NB4 (cell line): ENCODE measurements around the gene CD99.

Experiments used
- MAX ChIP-seq: IDR thresholded peaks from 2 replicates; pipeline ENCODE4 v1.6.1; 2011; ENCODE audit warnings: low read depth, low read length
- POLR2A ChIP-seq: IDR thresholded peaks from 2 replicates; pipeline ENCODE4 v1.6.1; 2011; ENCODE audit warnings: mild to moderate bottlenecking; ENCODE audit not compliant: insufficient read length; ENCODE audit errors: extremely low read depth

GRCh38 chrX:2684256-2684655 lies 6.8 kb upstream of the CD99 start:
- TF ChIP-seq POLR2A = no peak
- TF ChIP-seq MAX = no peak
